Measurements from ENCODE around the gene BEST2.
A peak's percentile ranks its signal among the peaks of the same experiment; 100 is the strongest.
"Not testable (repeated sequence)": the region's sequence is repeated elsewhere in the genome, so short reads cannot be mapped to it uniquely, and the experiment has no call there.

The BEST2 gene

DNA sequence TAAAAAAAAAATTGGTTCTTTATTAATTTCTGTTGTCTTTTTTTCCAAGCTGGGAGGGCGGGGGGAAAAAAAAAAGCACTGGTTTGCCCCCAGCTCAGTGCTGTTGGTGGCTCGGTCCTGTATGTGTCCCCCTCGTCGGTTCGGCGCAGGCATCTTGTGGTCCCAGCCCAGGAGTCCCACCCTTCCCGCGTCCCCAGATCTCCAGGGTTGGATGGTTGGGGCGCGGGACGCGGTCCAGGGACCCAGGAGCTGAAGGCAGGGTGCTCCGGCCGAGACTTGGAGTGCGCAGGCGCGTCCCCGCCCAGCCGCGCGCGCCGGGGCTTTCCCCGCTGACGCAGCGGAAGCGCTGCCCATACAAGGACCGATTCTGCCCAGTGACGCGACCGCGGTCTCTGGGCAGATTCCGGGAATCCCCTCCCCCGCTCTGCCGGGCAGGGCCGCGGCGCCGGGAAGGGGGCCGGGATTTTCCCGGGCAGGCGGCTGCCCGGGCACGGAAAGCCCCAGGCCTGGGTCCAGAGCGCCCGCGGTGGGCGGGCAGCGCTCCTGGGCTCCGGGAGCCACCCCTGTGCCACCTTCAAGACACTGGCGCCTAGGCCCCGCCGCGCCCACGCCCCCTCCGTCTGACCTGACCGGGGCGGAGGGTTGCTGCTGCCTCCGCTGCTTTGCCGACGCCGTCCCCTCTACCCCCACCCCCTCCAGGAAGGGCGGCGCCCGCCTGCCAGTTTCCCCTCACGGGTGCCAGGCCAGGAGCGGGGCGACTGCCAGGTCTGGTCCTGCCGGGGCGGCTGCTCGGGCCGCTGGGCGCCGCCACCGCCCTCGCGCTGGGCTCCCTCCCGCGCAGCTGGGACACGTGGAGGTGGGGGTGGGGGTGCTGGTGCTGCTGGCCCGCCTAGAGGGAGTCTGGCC lies 42.0 kb downstream of the BEST2 start:
- Histone ChIP-seq H3K4me3 (ENCODE audit: low read length) (peak overlapping the region; percentile 100), H3K4me1 (ENCODE audit: control insufficient read depth, insufficient read depth, low read length) (peaks cover 23% of the 10 kb centered on the region), H3K9ac (ENCODE audit: low read length) (peak overlapping the region; percentile 98), H3K27me3 (ENCODE audit: control insufficient read depth, insufficient read depth, low read length) (no peaks in the 10 kb centered on the region), H3K27ac (ENCODE audit: low read depth, low read length) (peak overlapping the region; percentile 94), H3K36me3 (ENCODE audit: control insufficient read depth, insufficient read depth, low read length) (no peaks in the 10 kb centered on the region)

DNA sequence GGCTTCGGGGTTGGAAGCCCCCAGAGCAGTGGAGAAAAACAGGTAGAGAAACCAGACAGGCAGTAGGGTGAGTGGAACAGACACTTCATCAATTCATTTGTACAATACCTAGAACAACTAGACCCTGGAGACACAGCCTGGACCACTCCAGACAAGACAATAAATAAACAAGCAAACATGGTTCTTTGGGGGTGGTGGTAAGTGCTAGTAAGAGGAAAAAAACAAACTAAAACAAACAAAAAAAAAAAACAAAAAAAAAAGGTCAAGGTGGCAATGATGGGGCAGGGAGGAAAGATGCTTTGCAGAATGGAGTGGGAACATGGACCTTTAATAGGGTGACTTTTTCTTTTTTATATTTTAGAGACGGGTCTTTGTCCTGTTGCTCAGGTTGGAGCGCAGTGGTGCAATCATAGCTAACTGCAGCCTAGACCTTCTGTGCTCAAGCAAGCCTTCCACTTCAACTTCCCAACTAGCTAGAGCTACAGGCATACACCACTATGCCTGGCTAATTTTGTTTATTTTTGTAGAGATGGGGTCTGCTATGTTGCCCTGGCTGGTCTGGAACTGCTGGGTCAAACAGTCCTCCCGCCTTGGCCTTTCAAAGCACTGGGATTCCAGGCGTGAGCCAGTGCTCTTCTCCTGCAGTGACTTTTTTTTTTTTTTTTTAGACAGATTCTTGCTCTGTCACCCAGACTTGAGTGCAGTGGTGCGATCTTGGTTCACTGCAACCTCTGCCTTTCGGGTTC lies 42.8 kb downstream of the BEST2 start:
- Histone ChIP-seq H3K27ac (ENCODE audit: low read depth, low read length) (peak overlapping the region; percentile 94), H3K27me3 (ENCODE audit: control insufficient read depth, insufficient read depth, low read length) (no peaks in the 10 kb centered on the region), H3K4me3 (ENCODE audit: low read length) (peak overlapping the region; percentile 100), H3K4me1 (ENCODE audit: control insufficient read depth, insufficient read depth, low read length) (peaks cover 15% of the 10 kb centered on the region), H3K36me3 (ENCODE audit: control insufficient read depth, insufficient read depth, low read length) (peaks cover 2% of the 10 kb centered on the region), H3K9ac (ENCODE audit: low read length) (peak overlapping the region; percentile 74)

DNA sequence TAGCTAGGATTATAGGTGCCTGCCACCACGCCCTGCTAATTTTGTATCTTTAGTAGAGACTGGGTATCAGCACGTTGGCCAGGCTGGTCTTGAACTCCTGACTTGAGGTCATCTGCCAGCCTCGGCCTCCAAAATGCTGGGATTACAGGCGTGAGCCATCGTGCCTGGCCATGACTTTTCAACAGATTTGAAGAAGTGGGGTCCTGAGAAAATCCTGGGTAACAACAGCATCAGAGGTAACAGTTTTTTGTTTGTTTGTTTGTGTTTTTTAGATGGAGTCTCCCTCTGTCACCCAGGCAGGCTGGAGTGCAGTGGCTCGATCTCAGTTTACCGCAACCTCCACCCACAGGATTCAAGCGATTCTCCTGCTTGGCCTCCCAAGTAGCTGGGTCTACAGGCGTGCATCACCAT lies 43.4 kb downstream of the BEST2 start:
- H3K4me3 ChIP-seq (ENCODE audit: low read length): no peak overlapping the region
- peaks cover 8% of the 10 kb centered on the region for H3K36me3 ChIP-seq (ENCODE audit: control insufficient read depth, insufficient read depth, low read length)
- H3K4me1 ChIP-seq (ENCODE audit: control insufficient read depth, insufficient read depth, low read length): peaks cover 14% of the 10 kb centered on the region
- H3K9ac ChIP-seq (ENCODE audit: low read length): no peak overlapping the region
- no peaks in the 10 kb centered on the region for H3K27me3 ChIP-seq (ENCODE audit: control insufficient read depth, insufficient read depth, low read length)
- no peak overlapping the region for H3K27ac ChIP-seq (ENCODE audit: low read depth, low read length)

DNA sequence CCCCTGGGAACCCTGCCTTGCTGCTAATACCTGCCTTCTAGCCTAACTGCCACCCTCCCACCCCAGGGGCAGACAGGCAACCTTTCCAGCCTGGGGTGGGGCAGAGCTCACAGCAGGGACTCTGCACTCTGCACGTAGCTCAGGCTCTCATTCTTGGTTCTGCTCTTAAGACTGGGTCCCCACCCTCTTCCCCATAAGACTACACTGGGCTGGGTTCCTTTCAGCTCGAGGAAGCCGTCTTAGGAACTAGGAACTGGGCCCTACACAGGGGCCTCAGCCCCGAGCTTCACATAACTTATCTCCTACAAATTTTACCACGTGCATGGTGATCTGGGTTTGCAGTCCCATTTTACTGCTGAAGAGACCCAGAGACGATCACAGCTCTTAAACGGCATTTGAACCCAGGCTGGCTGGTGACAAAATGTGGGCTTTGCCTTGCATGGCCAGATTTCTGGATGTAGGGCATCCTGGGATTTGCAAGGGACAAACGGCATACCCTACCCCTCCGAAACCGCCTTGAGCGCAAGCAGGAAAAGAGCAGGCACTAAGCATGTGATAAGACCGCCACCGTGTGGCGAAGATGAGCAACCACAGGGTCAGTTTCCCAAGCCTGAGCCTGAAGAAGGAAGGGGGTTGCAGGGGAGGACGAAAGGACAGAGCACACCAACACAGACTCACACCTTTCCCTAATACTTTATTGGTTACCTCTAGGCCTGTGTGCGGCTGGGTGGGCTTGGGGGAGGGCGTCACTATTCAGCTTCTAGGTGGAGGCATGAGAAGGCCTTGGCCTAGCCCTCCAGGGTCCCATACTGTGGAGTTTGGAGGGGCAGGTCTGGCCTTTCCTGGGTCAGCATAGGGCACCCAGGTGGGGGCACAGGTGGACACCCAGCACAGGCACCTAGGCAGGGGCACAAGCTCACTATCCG lies 44.8 kb downstream of the BEST2 start:
- peak overlapping the region; percentile 17 for H3K27ac ChIP-seq (ENCODE audit: low read depth, low read length)
- H3K4me1 ChIP-seq (ENCODE audit: control insufficient read depth, insufficient read depth, low read length): peaks cover 6% of the 10 kb centered on the region
- peak overlapping the region; percentile 29 for H3K4me3 ChIP-seq (ENCODE audit: low read length)
- H3K27me3 ChIP-seq (ENCODE audit: control insufficient read depth, insufficient read depth, low read length): no peaks in the 10 kb centered on the region
- peaks cover 12% of the 10 kb centered on the region for H3K36me3 ChIP-seq (ENCODE audit: control insufficient read depth, insufficient read depth, low read length)
- H3K9ac ChIP-seq (ENCODE audit: low read length): no peak overlapping the region

DNA sequence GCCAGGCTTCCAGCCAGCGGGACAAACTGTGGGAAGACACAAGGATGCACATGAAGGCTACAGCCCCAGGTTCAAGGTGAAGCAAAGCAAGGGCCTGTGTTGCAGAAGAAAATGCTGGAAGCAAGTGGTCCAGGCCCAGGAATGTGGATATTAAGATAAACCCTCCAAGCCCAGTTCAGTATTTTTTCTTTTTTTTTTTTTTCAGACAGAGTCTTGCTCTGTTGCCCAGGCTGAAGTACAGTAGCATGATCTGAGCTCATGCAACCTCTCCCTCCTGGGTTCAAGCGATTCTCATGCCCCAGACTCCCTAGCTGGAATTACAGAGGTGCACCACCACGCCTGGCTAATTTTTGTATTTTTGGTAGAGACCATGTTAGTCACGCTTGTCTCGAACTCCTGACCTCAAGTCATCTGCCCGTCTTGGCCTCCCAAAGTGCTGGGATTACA lies 45.6 kb downstream of the BEST2 start:
- peaks cover 6% of the 10 kb centered on the region for H3K4me1 ChIP-seq (ENCODE audit: control insufficient read depth, insufficient read depth, low read length)
- peaks cover 12% of the 10 kb centered on the region for H3K36me3 ChIP-seq (ENCODE audit: control insufficient read depth, insufficient read depth, low read length)
- no peak overlapping the region for H3K27ac ChIP-seq (ENCODE audit: low read depth, low read length)
- H3K27me3 ChIP-seq (ENCODE audit: control insufficient read depth, insufficient read depth, low read length): no peaks in the 10 kb centered on the region
- no peak overlapping the region for H3K9ac ChIP-seq (ENCODE audit: low read length)
- no peak overlapping the region for H3K4me3 ChIP-seq (ENCODE audit: low read length)

DNA sequence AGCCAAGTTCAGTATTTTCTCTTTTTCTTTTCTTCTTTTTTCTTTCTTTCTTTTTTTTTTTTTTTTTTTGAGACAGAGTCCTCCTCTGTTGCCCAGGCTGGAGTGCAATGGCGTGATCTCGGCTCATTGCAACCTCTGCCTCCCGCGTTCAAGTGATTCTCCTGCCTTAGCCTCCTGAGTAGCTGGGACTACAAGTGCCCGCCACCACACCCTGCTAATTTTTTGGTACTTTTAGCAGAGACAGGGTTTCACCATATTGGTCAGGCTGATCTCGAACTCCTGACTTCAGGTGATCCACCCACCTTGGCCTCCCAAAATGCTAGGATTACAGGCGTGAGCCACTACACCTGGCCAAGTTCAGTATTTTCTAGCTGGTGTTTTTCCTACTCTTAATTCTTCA lies 46.0 kb downstream of the BEST2 start:
- H3K27me3 ChIP-seq (ENCODE audit: control insufficient read depth, insufficient read depth, low read length); H3K4me1 ChIP-seq (ENCODE audit: control insufficient read depth, insufficient read depth, low read length); H3K9ac ChIP-seq (ENCODE audit: low read length); H3K27ac ChIP-seq (ENCODE audit: low read depth, low read length); H3K4me3 ChIP-seq (ENCODE audit: low read length): not testable (repeated sequence)
- peaks cover 12% of the 10 kb centered on the region for H3K36me3 ChIP-seq (ENCODE audit: control insufficient read depth, insufficient read depth, low read length)

DNA sequence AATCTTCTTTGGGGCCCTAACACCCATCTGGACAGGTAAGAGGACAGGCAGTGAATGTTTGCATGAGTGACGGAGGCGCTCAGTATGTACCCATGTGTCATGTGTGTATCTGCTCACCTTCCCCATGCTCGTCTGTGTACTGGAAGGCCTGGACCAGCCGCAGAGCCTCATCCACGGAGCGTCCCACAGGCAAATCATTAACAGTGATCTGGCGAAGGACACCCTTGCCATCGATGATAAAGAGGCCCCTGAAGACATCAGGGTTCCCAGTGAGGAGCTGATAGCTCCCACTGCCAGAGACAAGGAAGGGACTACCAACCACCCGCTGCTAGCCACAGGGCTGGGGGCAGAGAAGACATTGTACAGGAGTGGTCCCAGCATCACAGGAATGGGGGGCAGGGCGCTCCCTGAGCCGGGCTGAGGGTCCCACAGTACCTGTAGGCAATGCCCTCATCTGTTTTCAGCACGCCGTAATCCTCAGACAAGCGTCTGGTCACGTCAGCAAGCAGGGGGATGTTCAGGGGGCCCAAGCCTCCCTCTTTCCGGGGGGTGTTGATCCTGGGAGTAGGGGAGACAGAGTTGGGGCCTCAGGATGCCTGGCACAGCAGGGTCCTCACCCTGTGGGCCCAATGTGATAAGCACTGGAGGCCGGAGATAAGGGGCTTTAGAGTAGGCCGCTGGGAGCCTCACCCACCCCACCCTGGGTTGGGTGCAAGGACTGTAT lies 48.3 kb downstream of the BEST2 start:
- Histone ChIP-seq H3K4me1 (ENCODE audit: control insufficient read depth, insufficient read depth, low read length) (no peaks in the 10 kb centered on the region), H3K27ac (ENCODE audit: low read depth, low read length) (no peak overlapping the region), H3K9ac (ENCODE audit: low read length) (no peak overlapping the region), H3K27me3 (ENCODE audit: control insufficient read depth, insufficient read depth, low read length) (no peaks in the 10 kb centered on the region), H3K36me3 (ENCODE audit: control insufficient read depth, insufficient read depth, low read length) (peaks cover 12% of the 10 kb centered on the region), H3K4me3 (ENCODE audit: low read length) (peak overlapping the region; percentile 85)

DNA sequence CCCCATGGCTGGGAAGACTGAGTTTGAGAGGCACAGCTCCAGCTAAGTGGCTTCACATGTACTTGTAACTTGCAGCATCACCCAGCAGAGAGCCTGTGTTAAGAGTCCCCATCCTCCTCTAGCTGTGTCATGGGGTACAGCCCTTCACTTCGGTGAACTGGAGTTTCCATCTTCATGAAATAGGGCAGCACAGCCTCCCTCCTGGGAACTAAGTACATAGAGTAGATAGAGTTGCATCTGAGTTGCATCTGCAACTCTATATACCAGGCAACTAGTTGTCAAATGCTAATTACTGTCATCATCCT lies 48.8 kb downstream of the BEST2 start:
- no peak overlapping the region for H3K9ac ChIP-seq (ENCODE audit: low read length)
- H3K27ac ChIP-seq (ENCODE audit: low read depth, low read length): no peak overlapping the region
- H3K36me3 ChIP-seq (ENCODE audit: control insufficient read depth, insufficient read depth, low read length): peaks cover 12% of the 10 kb centered on the region
- no peaks in the 10 kb centered on the region for H3K27me3 ChIP-seq (ENCODE audit: control insufficient read depth, insufficient read depth, low read length)
- peak overlapping the region; percentile 85 for H3K4me3 ChIP-seq (ENCODE audit: low read length)
- no peaks in the 10 kb centered on the region for H3K4me1 ChIP-seq (ENCODE audit: control insufficient read depth, insufficient read depth, low read length)

DNA sequence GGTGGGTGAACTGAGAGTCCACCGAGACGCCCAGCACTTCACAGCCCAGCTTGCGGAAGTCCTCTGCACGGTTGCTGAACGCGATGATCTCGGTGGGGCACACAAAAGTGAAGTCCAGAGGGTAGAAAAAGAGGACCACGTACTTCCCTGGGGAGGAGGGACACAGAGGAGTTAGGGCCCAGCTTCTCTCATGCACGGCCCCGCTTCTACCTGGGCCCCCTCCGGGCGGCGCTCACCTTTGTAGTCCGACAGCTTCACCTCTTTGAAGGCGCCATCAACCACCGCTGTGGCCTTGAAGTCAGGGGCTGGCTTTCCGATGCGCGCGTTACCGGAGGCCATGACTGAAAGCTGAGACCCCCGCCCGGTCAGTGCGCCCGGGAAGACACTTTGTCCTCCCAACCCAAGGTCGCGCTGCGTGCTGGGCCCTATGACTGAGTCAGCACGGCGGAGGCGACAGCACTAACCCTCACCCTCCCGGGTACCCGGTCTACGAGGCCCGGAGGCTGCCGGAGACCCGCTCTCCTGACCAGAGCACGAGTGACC lies 49.4 kb downstream of the BEST2 start:
- Histone ChIP-seq H3K9ac (ENCODE audit: low read length) (peak overlapping the region; percentile 71), H3K27ac (ENCODE audit: low read depth, low read length) (peak overlapping the region; percentile 64), H3K4me1 (ENCODE audit: control insufficient read depth, insufficient read depth, low read length) (no peaks in the 10 kb centered on the region), H3K4me3 (ENCODE audit: low read length) (peak overlapping the region; percentile 85), H3K27me3 (ENCODE audit: control insufficient read depth, insufficient read depth, low read length) (no peaks in the 10 kb centered on the region), H3K36me3 (ENCODE audit: control insufficient read depth, insufficient read depth, low read length) (peaks cover 12% of the 10 kb centered on the region)

DNA sequence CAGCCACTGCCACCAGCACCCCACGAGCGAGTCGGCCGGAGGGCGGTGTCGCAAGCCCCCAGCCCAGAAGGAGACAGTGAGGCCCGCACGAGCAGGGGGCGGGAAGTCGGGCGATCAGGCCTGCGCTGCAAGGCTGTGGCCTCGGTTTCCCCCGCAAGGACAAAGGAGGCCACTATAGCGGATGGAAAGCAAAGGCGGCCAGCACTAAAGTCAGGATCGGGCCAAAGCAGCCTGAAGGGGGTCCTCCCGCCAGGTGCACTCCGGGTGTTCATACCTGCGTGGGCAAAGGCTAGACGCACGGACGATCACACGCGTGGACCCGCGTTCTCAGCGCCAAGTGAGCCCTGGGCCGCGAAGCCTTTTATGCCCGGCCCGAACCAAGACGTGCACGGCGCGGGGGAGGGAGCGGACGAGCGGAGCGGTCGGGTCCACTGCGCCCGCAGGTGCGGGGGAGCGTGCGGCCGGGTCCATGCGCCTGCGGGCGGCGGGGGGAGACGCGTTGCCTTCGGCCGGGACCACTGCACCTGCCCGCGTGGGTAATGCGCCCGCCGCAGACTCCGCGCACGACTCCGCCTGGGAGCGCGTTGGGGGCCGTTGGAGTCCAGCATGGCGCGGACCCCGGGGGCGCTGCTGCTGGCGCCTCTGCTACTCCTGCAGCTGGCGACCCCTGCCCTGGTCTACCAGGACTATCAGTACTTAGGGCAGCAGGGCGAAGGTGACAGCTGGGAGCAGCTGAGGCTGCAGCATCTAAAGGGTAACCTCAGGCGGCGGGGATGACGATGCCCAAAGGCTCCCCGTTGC lies 50.1 kb downstream of the BEST2 start, which contains the start of the genes PRDX2 and THSD8:
Gene PRDX2, minus strand, starts transcription at position 335 of the 801 bp plus-strand sequence. CDS start 539 bp downstream, outside the sequence.
Gene THSD8, plus strand, starts transcription at position 604 of the 801 bp plus-strand sequence. Its CDS starts 3 bp downstream, at position 607.
- Histone ChIP-seq H3K9ac (ENCODE audit: low read length) (peak within 1 kb of the TSS; percentile 71), H3K4me1 (ENCODE audit: control insufficient read depth, insufficient read depth, low read length) (peaks cover under 1% of the 10 kb centered on the region), H3K4me3 (ENCODE audit: low read length) (peak within 1 kb of the TSS; percentile 85)

More for the DNA sequence above, 50.1 kb downstream of the BEST2 start, which contains the start of the genes PRDX2 and THSD8:
- H3K36me3 ChIP-seq (ENCODE audit: control insufficient read depth, insufficient read depth, low read length): peaks cover 12% of the 10 kb centered on the region
- H3K27me3 ChIP-seq (ENCODE audit: control insufficient read depth, insufficient read depth, low read length): no peaks in the 10 kb centered on the region
- H3K27ac ChIP-seq (ENCODE audit: low read depth, low read length): peak within 1 kb of the TSS; percentile 64
